Endothelial cell of umbilical vein (primary cell): Measurements from ENCODE around the gene FAM193B. TPM values are rescaled to one million over a fixed set of nuclear protein-coding genes. Genes with fewer than 3 reads are reported as not detected.
A peak's percentile ranks its signal among the peaks of the same experiment; 100 is the strongest.

ENCODE experiments used
- BruUV-seq: library from RNA; stranded (reverse); fragments of 400-500 nt; replicated peaks from 2 replicates; lab custom pipeline; 2021; lab: Mats Ljungman, UMichigan
- CTCF ChIA-PET: fragments of 300-600, 350-600 bp; sonication (Branson Sonifier 250); formaldehyde crosslinking; loops from one replicate; lab custom pipeline; 2021; ENCODE audit warnings: antibody characterized with exemption, inconsistent platforms; lab: Charles Lee
- POLR2A ChIA-PET: fragments of 300-600, 350-600 bp; sonication (Branson Sonifier 250); formaldehyde crosslinking; loops from one replicate; lab custom pipeline; 2021; ENCODE audit warnings: antibody characterized with exemption, inconsistent platforms; lab: Charles Lee
- DNase-seq: peaks from one replicate; pipeline ENCODE4 v3.0.0-alpha.2; 2011; ENCODE audit warnings: low read depth, low spot score
- FAIRE-seq: peaks from 2 replicates; lab custom pipeline; 2011; peaks lifted over from hg19 to GRCh38; lab: Jason Lieb, UNC
- H2AFZ ChIP-seq: 2 replicates; pipeline ENCODE4 v1.6.0; 2012; ENCODE audit warnings: low read depth, low read length, control low read depth, inconsistent platforms
- H3K27ac ChIP-seq: 2 replicates; pipeline ENCODE4 v1.5.1; 2011; ENCODE audit warnings: low read depth, mild to moderate bottlenecking, control low read depth, low read length, moderate library complexity; ENCODE audit not compliant: insufficient read depth
- H3K27me3 ChIP-seq, 2 experiments: 2 replicates each; pipeline versions ENCODE4 v1.6.0 to v1.6.1; 2011; ENCODE audit warnings: low read length in 2 of 2, mixed read lengths in 1 of 2; ENCODE audit not compliant: control insufficient read depth in 2 of 2, insufficient read depth in 2 of 2
- H3K36me3 ChIP-seq, 2 experiments: 2 replicates in 1 of 2; 3 replicates in 1 of 2; pipeline ENCODE4 v1.5.1; 2011; ENCODE audit warnings: low read length in 2 of 2, mild to moderate bottlenecking in 1 of 2, moderate library complexity in 1 of 2; ENCODE audit not compliant: control insufficient read depth in 2 of 2, insufficient read depth in 2 of 2; ENCODE audit errors: extremely low read depth in 1 of 2
- H3K4me1 ChIP-seq: 3 replicates; pipeline ENCODE4 v1.5.1; 2011; ENCODE audit warnings: mild to moderate bottlenecking, low read length; ENCODE audit not compliant: control insufficient read depth, insufficient read depth; ENCODE audit errors: extremely low read depth
- H3K4me2 ChIP-seq: 2 replicates; pipeline ENCODE4 v1.6.1; 2011; ENCODE audit warnings: low read length, control low read depth, mixed read lengths; ENCODE audit not compliant: insufficient read depth
- H3K4me3 ChIP-seq, 3 experiments: fragments of 200-600 bp in 1 of 3; sonication (generic), shearing (Covaris generic) in 1 of 3; replicated peaks in 1 of 3; 2 replicates each; pipeline ENCODE4 v1.5.1; 2011 to 2016; ENCODE audit warnings: control low read depth in 3 of 3, low read length in 3 of 3, mild to moderate bottlenecking in 2 of 3, inconsistent platforms in 1 of 3, low read depth in 1 of 3, moderate library complexity in 1 of 3; ENCODE audit not compliant: insufficient read depth in 1 of 3
- H3K79me2 ChIP-seq: 2 replicates; pipeline ENCODE4 v1.6.0; 2012; ENCODE audit warnings: low read length, inconsistent platforms; ENCODE audit not compliant: control insufficient read depth, insufficient read depth
- H3K9ac ChIP-seq: replicated peaks from 2 replicates; pipeline ENCODE3; 2011; ENCODE audit warnings: low read length, control low read depth; ENCODE audit not compliant: insufficient read depth; ENCODE audit errors: extremely low read depth
- H3K9me1 ChIP-seq: replicated peaks from 3 replicates; pipeline ENCODE4 v1.6.0; 2011; ENCODE audit warnings: mild to moderate bottlenecking, low read length; ENCODE audit not compliant: control insufficient read depth, insufficient read depth; ENCODE audit errors: extremely low read depth
- H3K9me3 ChIP-seq: replicated peaks from 2 replicates; pipeline ENCODE4 v1.5.1; 2012; ENCODE audit warnings: low read length, inconsistent platforms; ENCODE audit not compliant: control insufficient read depth, insufficient read depth
- H4K20me1 ChIP-seq: replicated peaks from 2 replicates; pipeline ENCODE3; 2011; ENCODE audit warnings: mild to moderate bottlenecking, low read length; ENCODE audit not compliant: control insufficient read depth, insufficient read depth; ENCODE audit errors: extremely low read depth
- EZH2 ChIP-seq: IDR thresholded peaks from 2 replicates; pipeline ENCODE4 v1.6.1; 2012; ENCODE audit warnings: borderline replicate concordance, low read depth, mild to moderate bottlenecking, moderate library complexity, low read length, inconsistent platforms; ENCODE audit not compliant: severe bottlenecking
- FOS ChIP-seq: IDR thresholded peaks from 2 replicates; pipeline ENCODE4 v1.6.1; 2011; ENCODE audit warnings: mild to moderate bottlenecking, low read length, moderate library complexity, borderline replicate concordance; ENCODE audit not compliant: insufficient read depth
- GATA2 ChIP-seq: IDR thresholded peaks from 2 replicates; pipeline ENCODE4 v1.7.0; 2011; ENCODE audit warnings: low read depth, mild to moderate bottlenecking, moderate library complexity, mixed read lengths, low read length; ENCODE audit not compliant: insufficient read length, insufficient read depth
- JUN ChIP-seq: IDR thresholded peaks from 2 replicates; pipeline ENCODE4 v1.6.1; 2011; ENCODE audit warnings: borderline replicate concordance, low read depth; ENCODE audit not compliant: insufficient read length, insufficient read depth
- MYC ChIP-seq: IDR thresholded peaks from one replicate; pipeline ENCODE4 v1.6.1; 2011; ENCODE audit warnings: mild to moderate bottlenecking, low read depth, low read length
- POLR2A ChIP-seq: IDR thresholded peaks from 2 replicates; pipeline ENCODE4 v1.6.1; 2012; ENCODE audit warnings: low read depth, mild to moderate bottlenecking, control low read depth, low read length
- POLR2AphosphoS5 ChIP-seq: IDR thresholded peaks from 2 replicates; pipeline ENCODE4 v1.6.1; 2012; ENCODE audit warnings: low read depth, mild to moderate bottlenecking, control low read depth, low read length, moderate library complexity; ENCODE audit not compliant: insufficient read depth
- dilution Hi-C: fragments of 300-500 bp; cut with MboI; formaldehyde crosslinking; loops from one replicate; pipeline ENCODE4 v1.15.0; 2019; ENCODE audit warnings: low sequenced_read_pairs; ENCODE audit not compliant: extremely low pct_ligation_motif_present
- intact Hi-C: fragments of 100-400 bp; cut with micrococcal nuclease; formaldehyde crosslinking; loops from one replicate; pipeline ENCODE4 v1.10.0; 2022
- polyA plus RNA-seq, 4 experiments: library from polyadenylated mRNA; depleted of rRNA in 3 of 4; stranded (reverse) in 3 of 4; unstranded in 1 of 4; fragments of >200 nt; gene quantifications; 2 replicates each; pipeline versions ENCODE4 v1.2.1 to v1.2.3, GENCODE V29; 2011 to 2012; ENCODE audit warnings: missing spikeins in 1 of 4
- total RNA-seq: library from RNA; stranded (reverse); gene quantifications from 2 replicates; pipeline ENCODE4 v1.2.3, GENCODE V29; 2021
- TF ChIP-seq, protein P1 (sequence below), 2 donors: IDR thresholded peaks; 1 replicate in 1 of 2; 2 replicates in 1 of 2; pipeline ENCODE4 v1.5.1; 2011; ENCODE audit warnings: low read length in 2 of 2, mild to moderate bottlenecking in 2 of 2, moderate library complexity in 2 of 2, control low read depth in 1 of 2, inconsistent platforms in 1 of 2, low read depth in 1 of 2; ENCODE audit not compliant: insufficient read depth in 1 of 2; ENCODE audit errors: extremely low read depth in 1 of 2
- TF ChIP-seq, protein P2 (sequence below): IDR thresholded peaks from 2 replicates; pipeline ENCODE4 v1.6.1; 2011; ENCODE audit not compliant: insufficient read depth, insufficient read length

Gene FAM193B
- total and polyA plus RNA-seq, 2 donors (not counting 3 experiments of a cell fraction or from before 2014, with no cell fraction given) = 57.9 to 75.7 TPM

DNA sequence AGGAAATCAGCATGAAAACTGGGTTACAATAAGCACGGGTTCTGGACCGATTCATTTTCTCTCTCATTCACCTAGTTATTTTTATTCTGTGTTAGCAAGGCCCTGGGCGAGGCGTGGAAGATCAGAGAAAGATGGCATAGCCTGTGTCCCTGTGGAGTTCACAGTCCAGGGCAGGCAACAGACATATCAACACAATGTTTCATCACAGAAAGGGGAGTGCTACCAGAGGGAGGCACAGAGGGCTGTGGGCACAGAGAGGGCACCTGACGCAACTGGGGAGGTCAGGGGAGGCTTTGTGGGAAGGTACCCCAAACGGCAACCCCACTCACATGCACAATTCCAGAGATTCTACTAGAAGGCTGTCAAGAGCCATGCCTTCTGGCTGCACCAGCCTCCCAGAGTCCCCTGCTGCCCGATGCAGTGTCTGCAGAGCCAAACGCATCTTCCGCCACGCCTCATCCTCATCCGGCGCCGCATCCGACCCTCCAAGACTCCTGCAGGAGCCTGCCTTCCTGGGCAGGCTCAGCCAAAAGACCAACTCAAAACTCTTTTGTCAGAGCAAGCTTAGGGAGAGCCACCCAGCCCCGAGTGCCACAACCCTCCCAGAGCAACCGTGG lies 1.4 kb downstream of the FAM193B start:
- Histone ChIP-seq H3K9me1 (no peaks in the 10 kb centered on the region), H3K36me3 (peaks cover 0 to 3% of the 10 kb centered on the region in 2 experiments), H3K4me3 (peak overlapping the region; percentile 54 to 84 (median 60)), H3K4me2 (peak overlapping the region; percentile 54), H3K79me2 (peaks cover 46% of the 10 kb centered on the region), H4K20me1 (no peaks in the 10 kb centered on the region), H3K9ac (no peak overlapping the region), H3K4me1 (peaks cover 8% of the 10 kb centered on the region), H3K27me3 (peaks cover 0 to 3% of the 10 kb centered on the region in 2 experiments), H3K9me3 (no peaks in the 10 kb centered on the region), H3K27ac (no peak overlapping the region), H2AFZ (no peak overlapping the region)
- dilution Hi-C loops = no loop called here
- FAIRE-seq = peak; percentile 35
- intact Hi-C loops = loop anchor here (5.0 kb wide), 1 partner anchor 39 kb away; the partner anchor contains the start of gene TMED9
- BruUV-seq = no TSS peak
- POLR2A ChIA-PET = interaction anchor here (0.7 kb wide), 1 partner anchor 55 kb away, joined by 3 read pairs; the partner anchor contains the start of gene PDLIM7
- no peak for DNase-seq
- CTCF ChIA-PET = interaction anchor here (0.8 kb wide), 3 partner anchors 8 to 33 kb away, joined by 3 read pairs; no protein-coding TSS in a partner anchor
- TF ChIP-seq EZH2 (no peak), POLR2A (no peak), POLR2AphosphoS5 (no peak), MYC (no peak), JUN (no peak), GATA2 (no peak), FOS (no peak)
- TF ChIP-seq, protein P1, sequence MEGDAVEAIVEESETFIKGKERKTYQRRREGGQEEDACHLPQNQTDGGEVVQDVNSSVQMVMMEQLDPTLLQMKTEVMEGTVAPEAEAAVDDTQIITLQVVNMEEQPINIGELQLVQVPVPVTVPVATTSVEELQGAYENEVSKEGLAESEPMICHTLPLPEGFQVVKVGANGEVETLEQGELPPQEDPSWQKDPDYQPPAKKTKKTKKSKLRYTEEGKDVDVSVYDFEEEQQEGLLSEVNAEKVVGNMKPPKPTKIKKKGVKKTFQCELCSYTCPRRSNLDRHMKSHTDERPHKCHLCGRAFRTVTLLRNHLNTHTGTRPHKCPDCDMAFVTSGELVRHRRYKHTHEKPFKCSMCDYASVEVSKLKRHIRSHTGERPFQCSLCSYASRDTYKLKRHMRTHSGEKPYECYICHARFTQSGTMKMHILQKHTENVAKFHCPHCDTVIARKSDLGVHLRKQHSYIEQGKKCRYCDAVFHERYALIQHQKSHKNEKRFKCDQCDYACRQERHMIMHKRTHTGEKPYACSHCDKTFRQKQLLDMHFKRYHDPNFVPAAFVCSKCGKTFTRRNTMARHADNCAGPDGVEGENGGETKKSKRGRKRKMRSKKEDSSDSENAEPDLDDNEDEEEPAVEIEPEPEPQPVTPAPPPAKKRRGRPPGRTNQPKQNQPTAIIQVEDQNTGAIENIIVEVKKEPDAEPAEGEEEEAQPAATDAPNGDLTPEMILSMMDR (IDR thresholded peaks at IDR 0.05; ENCODE audit: extremely low read depth in 1 of 2, insufficient read depth in 1 of 2, low read depth in 1 of 2, low read length in 2 of 2) = no peak
- TF ChIP-seq, protein P2, sequence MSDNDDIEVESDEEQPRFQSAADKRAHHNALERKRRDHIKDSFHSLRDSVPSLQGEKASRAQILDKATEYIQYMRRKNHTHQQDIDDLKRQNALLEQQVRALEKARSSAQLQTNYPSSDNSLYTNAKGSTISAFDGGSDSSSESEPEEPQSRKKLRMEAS = no peak
